ENCODE measurements around the gene COPG1. TPM values are rescaled to one million over a fixed set of nuclear protein-coding genes. Genes with fewer than 3 reads are reported as not detected.

COPG1 gene
- total and polyA plus RNA-seq, 9 of the 15 experiments (the other 6 are each of a cell fraction or from before 2014, with no cell fraction given): 40.3 to 105 (median 62.4) TPM

- intact Hi-C loops (cut with micrococcal nuclease): no loop called here
- in situ Hi-C loops (cut with MboI): no loop called here
- Histone ChIP-seq H3K79me2 (ENCODE audit: control insufficient read depth, insufficient read depth, low read length) (peaks cover 17% of the 10 kb centered on the region), H3K27ac (ENCODE audit: extremely low read depth, low read depth, low read length) (no peak overlapping the region), H3K27me3 (ENCODE audit: control insufficient read depth in 2 of 2, insufficient read depth in 2 of 2, low read length in 2 of 2) (no peaks in the 10 kb centered on the region), H3K4me3 (no peak overlapping the region), H3K9me3 (replicated peaks; ENCODE audit: control insufficient read depth, insufficient read depth, low read depth, low read length) (no peaks in the 10 kb centered on the region), H3K4me1 (replicated peaks in 1 of 2; ENCODE audit: control insufficient read depth in 2 of 2, insufficient read depth in 2 of 2, low read length in 2 of 2) (peaks cover 18 to 24% of the 10 kb centered on the region in 2 experiments; a peak in 4 of 5 replicates), H3K36me3 (ENCODE audit: control insufficient read depth, insufficient read depth, low read length) (no peaks in the 10 kb centered on the region), H3K4me2 (ENCODE audit: insufficient read depth, low read length) (no peak overlapping the region), H4K20me1 (replicated peaks; ENCODE audit: control insufficient read depth, insufficient read depth, low read length) (peaks cover 5% of the 10 kb centered on the region; the same call in 1 of the 2 replicates), H2AFZ (ENCODE audit: low read depth, low read length) (no peak overlapping the region), H3K9me1 (ENCODE audit: control insufficient read depth, insufficient read depth, low read length) (no peaks in the 10 kb centered on the region), H3K9ac (ENCODE audit: insufficient read depth in 1 of 2, low read depth in 2 of 2, low read length in 2 of 2) (no peak overlapping the region)
- FAIRE-seq (no peak), DNase-seq (ENCODE audit: extremely low read depth in 1 of 4, low spot score in 3 of 4) (no peak), ATAC-seq (no peak)
- TF ChIP-seq CEBPB (tag; IDR thresholded peaks at IDR 0.05) (no peak), TEAD4 (IDR thresholded peaks at IDR 0.05; ENCODE audit: low read length) (no peak), TEAD4 (CRISPR knock-in tag; IDR thresholded peaks at IDR 0.05; ENCODE audit: borderline replicate concordance) (no peak), CCNT2 (IDR thresholded peaks at IDR 0.05; ENCODE audit: borderline replicate concordance, extremely low read depth, insufficient read length, low read depth, low read length) (no peak), PRDM10 (IDR thresholded peaks at IDR 0.05; ENCODE audit: partially characterized antibody) (no peak)
- CTCF ChIA-PET (ENCODE audit: low intra/inter-chr PET ratio): no interaction called here
- no TSS peak for BruUV-seq (replicated peaks)
- WGBS (ENCODE audit: insufficient coverage, low coverage, missing lambda C conversion rate): 49% methylated on average over 3 of the region's 3 CpGs
- POLR2A ChIA-PET: interaction anchor here (0.6 kb wide), 1 partner anchor 255 kb away, joined by 5 read pairs; no protein-coding TSS in a partner anchor
Measured at GRCh38 chr3:129311054-129311902, 61.9 kb downstream of the COPG1 start.

Measured in K562 (cell line).